WTC11 (cell line): ENCODE measurements around the gene CORO6. TPM values are rescaled to one million over a fixed set of nuclear protein-coding genes. Genes with fewer than 3 reads are reported as not detected.
A peak's percentile ranks its signal among the peaks of the same experiment; 100 is the strongest.

Experiments used
- ATAC-seq: fragments of 200-7000 bp; cut with Tn5 transposase; 2 replicates; pipeline ENCODE4 v1.10.0; 2021; ENCODE audit warnings: mild to moderate bottlenecking, moderate library complexity
- CTCF ChIA-PET: fragments of 300-600 bp; sonication (Branson Sonifier 250); formaldehyde crosslinking; loops from one replicate; lab custom pipeline; 2021; ENCODE audit warnings: antibody characterized with exemption; lab: Charles Lee
- POLR2A ChIA-PET: fragments of 350-600 bp; sonication (Branson Sonifier 250); formaldehyde crosslinking; loops from one replicate; lab custom pipeline; 2021; ENCODE audit warnings: antibody characterized with exemption; lab: Charles Lee
- DNase-seq: peaks from one replicate; pipeline ENCODE4 v3.0.0; 2021; ENCODE audit warnings: low spot score
- H3K27ac Mint-ChIP-seq: 2 replicates; pipeline ENCODE4 v1.8.0; 2021; ENCODE audit warnings: mixed read lengths
- H3K27me3 Mint-ChIP-seq: 2 replicates; pipeline ENCODE4 v1.8.0; 2021; ENCODE audit warnings: low read depth, mild to moderate bottlenecking, moderate library complexity, mixed read lengths
- H3K36me3 Mint-ChIP-seq: 2 replicates; pipeline ENCODE4 v1.8.0; 2021; ENCODE audit warnings: mixed read lengths
- H3K4me1 Mint-ChIP-seq: 2 replicates; pipeline ENCODE4 v1.8.0; 2022; ENCODE audit warnings: mixed read lengths
- H3K4me3 Mint-ChIP-seq: 2 replicates; pipeline ENCODE4 v1.8.0; 2021; ENCODE audit warnings: mild to moderate bottlenecking, moderate library complexity, mixed read lengths
- H3K9me3 Mint-ChIP-seq: 2 replicates; pipeline ENCODE4 v1.8.0; 2021; ENCODE audit warnings: mixed read lengths
- ARID4B ChIP-seq: sonication (generic); formaldehyde crosslinking; IDR thresholded peaks from 2 replicates; pipeline ENCODE4 v1.8.0; 2023; ENCODE audit warnings: missing genetic modification reagents, mild to moderate bottlenecking, borderline replicate concordance
- E2F1 ChIP-seq: sonication (generic); formaldehyde crosslinking; IDR thresholded peaks from 2 replicates; pipeline ENCODE4 v1.8.0; 2022; ENCODE audit warnings: mild to moderate bottlenecking, missing genetic modification reagents
- ELF4 ChIP-seq: sonication (generic); formaldehyde crosslinking; IDR thresholded peaks from 2 replicates; pipeline ENCODE4 v1.8.1; 2022; ENCODE audit warnings: low read depth, mild to moderate bottlenecking, moderate library complexity, missing genetic modification reagents
- ETV6 ChIP-seq: sonication (generic); formaldehyde crosslinking; IDR thresholded peaks from 2 replicates; pipeline ENCODE4 v1.8.1; 2022; ENCODE audit warnings: mild to moderate bottlenecking, missing genetic modification reagents
- GTF2I ChIP-seq: fragments of 250-450 bp; sonication (Bioruptor Pico); conservative IDR thresholded peaks from 2 replicates; pipeline ENCODE4 v1.4.0; 2021; ENCODE audit warnings: mild to moderate bottlenecking
- HMGXB4 ChIP-seq: sonication (generic); formaldehyde crosslinking; IDR thresholded peaks from 2 replicates; pipeline ENCODE4 v1.8.1; 2023; ENCODE audit warnings: mild to moderate bottlenecking, moderate library complexity, missing genetic modification reagents
- KAT7 ChIP-seq: sonication (generic); formaldehyde crosslinking; IDR thresholded peaks from 2 replicates; pipeline ENCODE4 v1.8.1; 2023; ENCODE audit warnings: missing genetic modification reagents, mild to moderate bottlenecking, borderline replicate concordance
- SMAD3 ChIP-seq: sonication (generic); formaldehyde crosslinking; IDR thresholded peaks from 2 replicates; pipeline ENCODE4 v1.8.0; 2022; ENCODE audit warnings: missing genetic modification reagents, mild to moderate bottlenecking, borderline replicate concordance
- SMAD4 ChIP-seq: sonication (generic); formaldehyde crosslinking; IDR thresholded peaks from 2 replicates; pipeline ENCODE4 v1.8.0; 2022; ENCODE audit warnings: mild to moderate bottlenecking, missing genetic modification reagents
- SOX15 ChIP-seq: fragments of 250-450 bp; sonication (Bioruptor Pico); IDR thresholded peaks from 2 replicates; pipeline ENCODE4 v1.9.0; 2021; ENCODE audit warnings: mild to moderate bottlenecking
- USF2 ChIP-seq: sonication (generic); formaldehyde crosslinking; IDR thresholded peaks from 2 replicates; pipeline ENCODE4 v1.8.1; 2023; ENCODE audit warnings: mild to moderate bottlenecking, missing genetic modification reagents, moderate library complexity
- ZMAT4 ChIP-seq: fragments of 250-450 bp; sonication (Bioruptor Pico); IDR thresholded peaks from 2 replicates; pipeline ENCODE4 v1.9.0; 2021; ENCODE audit warnings: mild to moderate bottlenecking
- ZNF317 ChIP-seq: sonication (generic); formaldehyde crosslinking; IDR thresholded peaks from 2 replicates; pipeline ENCODE4 v1.8.1; 2023; ENCODE audit warnings: low read depth, mild to moderate bottlenecking, moderate library complexity, missing genetic modification reagents, borderline replicate concordance
- ZNF423 ChIP-seq: fragments of 250-450 bp; sonication (Bioruptor Pico); IDR thresholded peaks from 2 replicates; pipeline ENCODE4 v2.1.2; 2022; ENCODE audit warnings: mild to moderate bottlenecking, moderate library complexity
- ZSCAN18 ChIP-seq: fragments of 250-450 bp; sonication (Bioruptor Pico); IDR thresholded peaks from 2 replicates; pipeline ENCODE4 v2.1.2; 2022; ENCODE audit warnings: mild to moderate bottlenecking, moderate library complexity
- total RNA-seq: library from RNA; stranded (reverse); gene quantifications from 3 replicates; pipeline ENCODE4 v1.2.3, GENCODE V29; 2021

The CORO6 gene
- total RNA-seq, 1 experiment from 2014 or later: 8.9 TPM

- TF ChIP-seq ZSCAN18 (CRISPR knock-in tag) (no peak), USF2 (CRISPR knock-in tag) (no peak), SMAD4 (CRISPR knock-in tag) (no peak), ZMAT4 (no peak), ETV6 (CRISPR knock-in tag) (peak; percentile 8; the same call in 1 of the 2 replicates), E2F1 (CRISPR knock-in tag) (no peak), SOX15 (CRISPR knock-in tag) (no peak), ELF4 (no peak), ARID4B (no peak), GTF2I (CRISPR knock-in tag) (no peak)
- TF ChIP-seq, all 79 proteins: peak for 10
These were observed 54.1 kb downstream of the CORO6 start, which contains the start of gene TP53I13 (continued) for GRCh38 chr17:29568331-29569244.

GRCh38 chr17:29567554-29568330 is 55.0 kb downstream of the CORO6 start:
- peaks cover 48% of the 10 kb centered on the region for H3K27me3 Mint-ChIP-seq
- CTCF ChIA-PET: interaction anchor here (0.7 to 11.4 kb wide), 12 partner anchors 12 to 198 kb away, joined by 3 to 112 read pairs (median 8); partner anchors contain the start of gene ANKRD13B
- DNase-seq: peak; percentile 74

More at GRCh38 chr17:29567554-29568330, 55.0 kb downstream of the CORO6 start:
- TF ChIP-seq ZNF423 (CRISPR knock-in tag) (peak; percentile 49), ZNF317 (no peak; the same call in 1 of the 2 replicates), SMAD3 (no peak), HMGXB4 (0 out of 2 replicates have a peak, but pooled peaks have one; percentile 16), ARID4B (0 out of 2 replicates have a peak, but pooled peaks have one; percentile 48), KAT7 (peak; percentile 45; the same call in 1 of the 2 replicates)
- POLR2A ChIA-PET: interaction anchor here (1.3 to 1.6 kb wide), 2 partner anchors 24 to 30 kb away, joined by 5 to 10 read pairs; no protein-coding TSS in a partner anchor
- Mint-ChIP-seq H3K36me3 (no peaks in the 10 kb centered on the region), H3K4me1 (peaks cover 11% of the 10 kb centered on the region), H3K4me3 (peak overlapping the region; percentile 91), H3K27ac (peak overlapping the region; percentile 95), H3K9me3 (no peaks in the 10 kb centered on the region)
- ATAC-seq: peak; percentile 11
